HUES6 (cell line): ENCODE data around the gene RAD51B.
"Not testable (repeated sequence)": the region's sequence is repeated elsewhere in the genome, so short reads cannot be mapped to it uniquely, and the experiment has no call there.

Experiments used
- H3K27ac ChIP-seq: 2 replicates; pipeline ENCODE4 v1.7.0; 2013; ENCODE audit warnings: low read depth, mild to moderate bottlenecking, low read length, inconsistent platforms
- H3K27me3 ChIP-seq: 2 replicates; pipeline ENCODE4 v1.6.1; 2013; ENCODE audit warnings: low read length; ENCODE audit not compliant: control insufficient read depth, insufficient read depth
- H3K36me3 ChIP-seq: 2 replicates; pipeline ENCODE4 v1.6.1; 2013; ENCODE audit warnings: low read length; ENCODE audit not compliant: control insufficient read depth, insufficient read depth
- H3K4me1 ChIP-seq: 2 replicates; pipeline ENCODE4 v1.6.1; 2013; ENCODE audit warnings: low read length; ENCODE audit not compliant: control insufficient read depth, insufficient read depth
- H3K4me3 ChIP-seq: 2 replicates; pipeline ENCODE4 v1.5.1; 2013; ENCODE audit warnings: low read depth, low read length
- H3K9ac ChIP-seq: one replicate; pipeline ENCODE4 v1.6.1; 2013; ENCODE audit warnings: mild to moderate bottlenecking, low read length
- H3K9me3 ChIP-seq: 2 replicates; pipeline ENCODE4 v1.6.1; 2013; ENCODE audit warnings: low read depth, low read length; ENCODE audit not compliant: control insufficient read depth, insufficient read depth

RAD51B gene

GRCh38 chr14:67967970-67968369, 148.4 kb downstream of the RAD51B start:
- H3K4me1 ChIP-seq = peaks cover 23% of the 10 kb centered on the region
- not testable (repeated sequence) for H3K4me3 ChIP-seq, H3K27ac ChIP-seq, H3K27me3 ChIP-seq, H3K9ac ChIP-seq
- H3K9me3 ChIP-seq = peaks cover 30% of the 10 kb centered on the region
- peaks cover 14% of the 10 kb centered on the region; the same call in 1 of the 2 replicates for H3K36me3 ChIP-seq

- H3K9ac ChIP-seq = no peak overlapping the region
Measured at GRCh38 chr14:67970923-67971322, 151.3 kb downstream of the RAD51B start.

GRCh38 chr14:67971627-67972625, 152.3 kb downstream of the RAD51B start:
- H3K27me3 ChIP-seq = no peaks in the 10 kb centered on the region
- peaks cover 24% of the 10 kb centered on the region for H3K9me3 ChIP-seq
- H3K9ac ChIP-seq = no peak overlapping the region
- peak overlapping the region; percentile 1; the same call in 1 of the 2 replicates for H3K27ac ChIP-seq
- no peak overlapping the region for H3K4me3 ChIP-seq
- peaks cover 23% of the 10 kb centered on the region for H3K4me1 ChIP-seq
- peaks cover 10% of the 10 kb centered on the region; the same call in 1 of the 2 replicates for H3K36me3 ChIP-seq

More at GRCh38 chr14:67970923-67971322, 151.3 kb downstream of the RAD51B start:
- Histone ChIP-seq H3K36me3 (peaks cover 14% of the 10 kb centered on the region; the same call in 1 of the 2 replicates), H3K9me3 (peaks cover 30% of the 10 kb centered on the region), H3K27me3 (no peaks in the 10 kb centered on the region), H3K4me3 (no peak overlapping the region), H3K27ac (0 out of 2 replicates have a peak overlapping the region, but pooled peaks have one; percentile 1), H3K4me1 (peaks cover 23% of the 10 kb centered on the region)

- H3K27ac ChIP-seq = no peak overlapping the region
Measured at GRCh38 chr14:67973436-67973835, 153.9 kb downstream of the RAD51B start.

GRCh38 chr14:67975470-67975869, 155.9 kb downstream of the RAD51B start:
- Histone ChIP-seq H3K4me3 (no peak overlapping the region), H3K27ac (no peak overlapping the region), H3K9ac (no peak overlapping the region), H3K9me3 (no peaks in the 10 kb centered on the region), H3K27me3 (no peaks in the 10 kb centered on the region), H3K36me3 (no peaks in the 10 kb centered on the region), H3K4me1 (peaks cover 34% of the 10 kb centered on the region)

More at GRCh38 chr14:67973436-67973835, 153.9 kb downstream of the RAD51B start:
- H3K27me3 ChIP-seq = no peaks in the 10 kb centered on the region
- peaks cover 9% of the 10 kb centered on the region for H3K9me3 ChIP-seq
- H3K4me1 ChIP-seq = peaks cover 34% of the 10 kb centered on the region
- no peak overlapping the region for H3K4me3 ChIP-seq
- no peak overlapping the region for H3K9ac ChIP-seq
- 0 out of 2 replicates have a peak, but pooled peaks cover 2% of the 10 kb centered on the region for H3K36me3 ChIP-seq

GRCh38 chr14:67977434-67978034, 158.0 kb downstream of the RAD51B start:
- Histone ChIP-seq H3K9ac (no peak overlapping the region), H3K4me1 (peaks cover 16% of the 10 kb centered on the region), H3K9me3 (no peaks in the 10 kb centered on the region), H3K27ac (no peak overlapping the region), H3K36me3 (no peaks in the 10 kb centered on the region), H3K4me3 (no peak overlapping the region), H3K27me3 (no peaks in the 10 kb centered on the region)

GRCh38 chr14:67978749-67979148, 159.2 kb downstream of the RAD51B start:
- H3K9ac ChIP-seq = no peak overlapping the region
- H3K4me3 ChIP-seq = no peak overlapping the region
- H3K9me3 ChIP-seq = no peaks in the 10 kb centered on the region
- no peaks in the 10 kb centered on the region for H3K36me3 ChIP-seq
- H3K27ac ChIP-seq = no peak overlapping the region
- no peaks in the 10 kb centered on the region for H3K27me3 ChIP-seq
- peaks cover 16% of the 10 kb centered on the region for H3K4me1 ChIP-seq

- Histone ChIP-seq H3K9ac (no peak overlapping the region), H3K36me3 (no peaks in the 10 kb centered on the region), H3K4me3 (no peak overlapping the region), H3K27me3 (no peaks in the 10 kb centered on the region), H3K27ac (no peak overlapping the region), H3K9me3 (no peaks in the 10 kb centered on the region), H3K4me1 (peaks cover 9% of the 10 kb centered on the region)
Measured at GRCh38 chr14:67982711-67983608, 163.4 kb downstream of the RAD51B start.

- Histone ChIP-seq H3K36me3 (no peaks in the 10 kb centered on the region), H3K4me3 (no peak overlapping the region), H3K9me3 (no peaks in the 10 kb centered on the region), H3K27me3 (no peaks in the 10 kb centered on the region), H3K4me1 (no peaks in the 10 kb centered on the region), H3K27ac (no peak overlapping the region), H3K9ac (no peak overlapping the region)
Measured at GRCh38 chr14:67984274-67984673, 164.7 kb downstream of the RAD51B start.

GRCh38 chr14:67986131-67986841, 166.7 kb downstream of the RAD51B start:
- H3K27me3 ChIP-seq = no peaks in the 10 kb centered on the region
- H3K4me1 ChIP-seq = no peaks in the 10 kb centered on the region
- no peak overlapping the region for H3K27ac ChIP-seq
- no peaks in the 10 kb centered on the region for H3K36me3 ChIP-seq
- no peaks in the 10 kb centered on the region for H3K9me3 ChIP-seq
- H3K4me3 ChIP-seq = no peak overlapping the region
- no peak overlapping the region for H3K9ac ChIP-seq
